Spleen (tissue), 11 donors: ENCODE results near the gene SPEF2. TPM values are rescaled to one million over a fixed set of nuclear protein-coding genes. Genes with fewer than 3 reads are reported as not detected.

Experiments
- DNase-seq: peaks from one replicate; pipeline ENCODE4 v3.0.0-alpha.2; 2020
- H3K27ac ChIP-seq, 8 donors: fragments of 200-600 bp; sonication (generic) in 7 of 8; 1 replicate in 4 of 8; 2 replicates in 4 of 8; pipeline versions ENCODE4 v1.5.0 to v1.8.0; 2016 to 2021; ENCODE audit warnings: inconsistent platforms in 4 of 8, mild to moderate bottlenecking in 4 of 8, moderate library complexity in 1 of 8
- H3K27me3 ChIP-seq, 7 donors: fragments of 200-600 bp; sonication (generic) in 6 of 7; replicated peaks in 1 of 7; 1 replicate in 4 of 7; 2 replicates in 3 of 7; pipeline versions ENCODE4 v1.5.0 to v1.8.0; 2016 to 2021; ENCODE audit warnings: inconsistent platforms in 3 of 7, mild to moderate bottlenecking in 1 of 7
- H3K36me3 ChIP-seq, 6 donors: fragments of 200-600 bp; sonication (generic) in 5 of 6; 1 replicate in 4 of 6; 2 replicates in 2 of 6; pipeline versions ENCODE4 v1.5.0 to v1.8.0; 2016 to 2021; ENCODE audit warnings: inconsistent platforms in 2 of 6
- H3K4me1 ChIP-seq, 6 donors: fragments of 200-600 bp; sonication (generic) in 5 of 6; 1 replicate in 3 of 6; 2 replicates in 3 of 6; pipeline versions ENCODE4 v1.5.0 to v1.8.0; 2016 to 2021; ENCODE audit warnings: inconsistent platforms in 3 of 6
- H3K4me3 ChIP-seq, 8 donors: fragments of 200-600 bp; sonication (generic) in 7 of 8; 1 replicate in 4 of 8; 2 replicates in 4 of 8; pipeline versions ENCODE4 v1.5.0 to v1.8.0; 2016 to 2021; ENCODE audit warnings: inconsistent platforms in 4 of 8, mild to moderate bottlenecking in 4 of 8, moderate library complexity in 2 of 8
- H3K9me3 ChIP-seq, 8 donors: fragments of 200-600 bp; sonication (generic) in 7 of 8; 1 replicate in 4 of 8; 2 replicates in 4 of 8; pipeline versions ENCODE4 v1.5.0 to v1.8.0; 2016 to 2021; ENCODE audit warnings: inconsistent platforms in 4 of 8
- CTCF ChIP-seq, 11 experiments: fragments of 200-600 bp in 7 of 11; fragments of 450-650 bp in 4 of 11; sonication (generic) in 4 of 11; IDR thresholded peaks in 8 of 11; conservative IDR thresholded peaks in 3 of 11; 1 replicate in 7 of 11; 2 replicates in 4 of 11; pipeline versions ENCODE4 v1.4.0 to v1.8.0; 2016 to 2021; ENCODE audit warnings: antibody characterized with exemption in 11 of 11, inconsistent platforms in 4 of 11, mild to moderate bottlenecking in 1 of 11
- POLR2A ChIP-seq, 3 donors: fragments of 450-650 bp; IDR thresholded peaks; one replicate each; pipeline ENCODE4 v1.5.1; 2017; ENCODE audit warnings: antibody characterized with exemption in 3 of 3, mild to moderate bottlenecking in 1 of 3
- POLR2AphosphoS5 ChIP-seq, 3 donors: sonication (generic); formaldehyde crosslinking; IDR thresholded peaks; one replicate each; pipeline ENCODE4 v1.5.1; 2017; ENCODE audit warnings: antibody characterized with exemption in 3 of 3
- WGBS, 5 donors: extraction: QIAGEN DNeasy Blood & Tissue Kit in 3 of 5; methylation state at CpG; one replicate each; pipeline versions ENCODE4 v1.1.5 to v1.1.7; 2013 to 2018; 5-methylcytosine and 5-hydroxymethylcytosine counted together
- intact Hi-C: fragments of 100-400 bp; cut with DNase I; formaldehyde crosslinking; loops from one replicate; pipeline ENCODE4 v1.15.0; 2023; ENCODE audit warnings: low total_unique reads
- polyA plus RNA-seq, 3 donors: library from polyadenylated mRNA; stranded (reverse); fragments of 200-250 nt; gene quantifications; one replicate each; pipeline ENCODE4 v1.2.1, GENCODE V29; 2013
- total RNA-seq, 7 donors: library from RNA; depleted of rRNA in 3 of 7; stranded (reverse); fragments of >200 nt in 3 of 7; fragmentation: NEBNext Ultra II Directional in 4 of 7; extraction: Animal tissue kit (Norgen Biotek cat#: 25700) in 4 of 7; gene quantifications; one replicate each; pipeline versions ENCODE4 v1.1.0 to v1.2.1, GENCODE V29; 2016 to 2021
- donor health status: healthy with polysubstance abuse.
- donor health status: DM: no; HTN: no; CAD: no; lungs with moderate emphysema.
- donor health status: DM: no; HTN: no; CAD: no.
- donor health status: Bipolar disorder and iron deficiency.
- donor health status: healthy.
- donor health status: DM: no; HTN: no; CAD: no.
- donor health status: DM: yes; HTN: yes; CAD: no.

The SPEF2 gene
- total and polyA plus RNA-seq, 10 donors: 1.7 to 22.6 (median 8.5) TPM

GRCh38 chr5:35672995-35673394 lies 55.3 kb downstream of the SPEF2 start:
- no peak for TF ChIP-seq CTCF (IDR thresholded peaks at IDR 0.05 in 8 of 11, conservative IDR thresholded peaks at IDR 0.05 in 3 of 11)
- intact Hi-C loops: no loop called here
- Histone ChIP-seq H3K27me3 (no peaks in the 10 kb centered on the region), H3K9me3 (no peaks in the 10 kb centered on the region), H3K4me3 (no peak overlapping the region), H3K36me3 (no peaks in the 10 kb centered on the region), H3K4me1 (peaks cover 0 to 13% (median 0%) of the 10 kb centered on the region in 6 donors), H3K27ac (peak overlapping the region in 2 of 8 donors; percentile 34 to 41)
- no peak for DNase-seq
- WGBS, 5 donors: 24 to 36% (median 30%) methylated on average over 1 of the region's 1 CpG

- no peak for TF ChIP-seq CTCF (IDR thresholded peaks at IDR 0.05 in 8 of 11, conservative IDR thresholded peaks at IDR 0.05 in 3 of 11)
- Histone ChIP-seq H3K36me3 (no peaks in the 10 kb centered on the region), H3K4me1 (peaks cover 0 to 13% (median 0%) of the 10 kb centered on the region in 6 donors), H3K27ac (peak overlapping the region in 1 of 8 donors; percentile 41), H3K4me3 (no peak overlapping the region), H3K27me3 (no peaks in the 10 kb centered on the region), H3K9me3 (no peaks in the 10 kb centered on the region)
- WGBS, 5 donors: 65 to 72% (median 69%) methylated on average over 2 of the region's 2 CpGs
- DNase-seq: no peak
- intact Hi-C loops: no loop called here
These were observed 56.4 kb downstream of the SPEF2 start for GRCh38 chr5:35674049-35674448.

- intact Hi-C loops: no loop called here
- 93 to 97% (median 95%) methylated on average over 12 of the region's 12 CpGs for WGBS, 5 donors
- Histone ChIP-seq H3K27me3 (no peaks in the 10 kb centered on the region), H3K9me3 (no peaks in the 10 kb centered on the region), H3K36me3 (no peaks in the 10 kb centered on the region), H3K4me3 (no peak overlapping the region), H3K27ac (no peak overlapping the region), H3K4me1 (peaks cover 0 to 13% (median 0%) of the 10 kb centered on the region in 6 donors)
- no peak for DNase-seq
- TF ChIP-seq POLR2A (IDR thresholded peaks at IDR 0.05) (no peak), POLR2AphosphoS5 (IDR thresholded peaks at IDR 0.05) (no peak), CTCF (IDR thresholded peaks at IDR 0.05 in 8 of 11, conservative IDR thresholded peaks at IDR 0.05 in 3 of 11) (no peak)
These were observed 57.7 kb downstream of the SPEF2 start for GRCh38 chr5:35675392-35675791.

GRCh38 chr5:35677878-35678277 lies 60.2 kb downstream of the SPEF2 start:
- no peak for DNase-seq
- no peak overlapping the region for H3K27ac ChIP-seq
- intact Hi-C loops: no loop called here
- no peaks in the 10 kb centered on the region for H3K9me3 ChIP-seq
- no peak overlapping the region for H3K4me3 ChIP-seq
- no peak for TF ChIP-seq POLR2AphosphoS5 (IDR thresholded peaks at IDR 0.05)
- no peak for TF ChIP-seq CTCF (IDR thresholded peaks at IDR 0.05 in 8 of 11, conservative IDR thresholded peaks at IDR 0.05 in 3 of 11)
- no peak for TF ChIP-seq POLR2A (IDR thresholded peaks at IDR 0.05)
- H3K27me3 ChIP-seq: no peaks in the 10 kb centered on the region
- H3K36me3 ChIP-seq: no peaks in the 10 kb centered on the region
- 89 to 99% (median 92%) methylated on average over 5 of the region's 5 CpGs for WGBS, 5 donors
- peaks cover 0 to 10% (median 0%) of the 10 kb centered on the region in 6 donors for H3K4me1 ChIP-seq
